Measurements from ENCODE around the gene HS1BP3.

HS1BP3 gene

GRCh38 chr2:20652673-20653575 is 2.0 kb upstream of the HS1BP3 start:
- no peak for DNase-seq (ENCODE audit: low read depth)
- TF ChIP-seq, protein P1, sequence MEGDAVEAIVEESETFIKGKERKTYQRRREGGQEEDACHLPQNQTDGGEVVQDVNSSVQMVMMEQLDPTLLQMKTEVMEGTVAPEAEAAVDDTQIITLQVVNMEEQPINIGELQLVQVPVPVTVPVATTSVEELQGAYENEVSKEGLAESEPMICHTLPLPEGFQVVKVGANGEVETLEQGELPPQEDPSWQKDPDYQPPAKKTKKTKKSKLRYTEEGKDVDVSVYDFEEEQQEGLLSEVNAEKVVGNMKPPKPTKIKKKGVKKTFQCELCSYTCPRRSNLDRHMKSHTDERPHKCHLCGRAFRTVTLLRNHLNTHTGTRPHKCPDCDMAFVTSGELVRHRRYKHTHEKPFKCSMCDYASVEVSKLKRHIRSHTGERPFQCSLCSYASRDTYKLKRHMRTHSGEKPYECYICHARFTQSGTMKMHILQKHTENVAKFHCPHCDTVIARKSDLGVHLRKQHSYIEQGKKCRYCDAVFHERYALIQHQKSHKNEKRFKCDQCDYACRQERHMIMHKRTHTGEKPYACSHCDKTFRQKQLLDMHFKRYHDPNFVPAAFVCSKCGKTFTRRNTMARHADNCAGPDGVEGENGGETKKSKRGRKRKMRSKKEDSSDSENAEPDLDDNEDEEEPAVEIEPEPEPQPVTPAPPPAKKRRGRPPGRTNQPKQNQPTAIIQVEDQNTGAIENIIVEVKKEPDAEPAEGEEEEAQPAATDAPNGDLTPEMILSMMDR (conservative IDR thresholded peaks at IDR 0.05; ENCODE audit: low read depth, low read length): no peak
- H3K4me3 ChIP-seq (ENCODE audit: low read depth, low read length): no peak overlapping the region

DNA sequence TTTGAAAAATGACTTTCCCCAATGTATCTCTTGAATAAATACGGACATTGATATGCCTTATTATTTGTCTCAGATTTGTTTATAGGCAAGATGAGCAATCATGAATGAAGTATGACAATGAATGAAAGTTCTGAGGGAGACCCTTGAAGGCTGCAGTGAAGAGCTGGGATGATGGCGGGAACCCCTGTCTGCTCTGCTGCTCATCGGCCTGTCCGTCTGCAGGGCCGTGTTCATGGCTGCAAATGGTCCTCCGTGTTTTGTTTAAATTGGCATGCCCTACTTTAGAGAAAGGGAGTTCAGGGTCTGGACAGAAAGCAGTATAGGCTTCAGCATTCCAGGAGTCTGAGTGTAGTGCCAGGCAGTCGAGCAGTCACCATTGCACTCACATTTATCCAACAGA is 1.2 kb upstream of the HS1BP3 start:
- TF ChIP-seq, protein P1 (conservative IDR thresholded peaks at IDR 0.05; ENCODE audit: low read depth, low read length): no peak
- DNase-seq (ENCODE audit: low read depth): peak; percentile 46
- H3K4me3 ChIP-seq (ENCODE audit: low read depth, low read length): no peak overlapping the region

GRCh38 chr2:20651731-20652099 is 817 bp upstream of the HS1BP3 start:
- TF ChIP-seq, protein P1 (conservative IDR thresholded peaks at IDR 0.05; ENCODE audit: low read depth, low read length): no peak
- peak overlapping the region; percentile 94 for H3K4me3 ChIP-seq (ENCODE audit: low read depth, low read length)
- DNase-seq (ENCODE audit: low read depth): no peak

DNA sequence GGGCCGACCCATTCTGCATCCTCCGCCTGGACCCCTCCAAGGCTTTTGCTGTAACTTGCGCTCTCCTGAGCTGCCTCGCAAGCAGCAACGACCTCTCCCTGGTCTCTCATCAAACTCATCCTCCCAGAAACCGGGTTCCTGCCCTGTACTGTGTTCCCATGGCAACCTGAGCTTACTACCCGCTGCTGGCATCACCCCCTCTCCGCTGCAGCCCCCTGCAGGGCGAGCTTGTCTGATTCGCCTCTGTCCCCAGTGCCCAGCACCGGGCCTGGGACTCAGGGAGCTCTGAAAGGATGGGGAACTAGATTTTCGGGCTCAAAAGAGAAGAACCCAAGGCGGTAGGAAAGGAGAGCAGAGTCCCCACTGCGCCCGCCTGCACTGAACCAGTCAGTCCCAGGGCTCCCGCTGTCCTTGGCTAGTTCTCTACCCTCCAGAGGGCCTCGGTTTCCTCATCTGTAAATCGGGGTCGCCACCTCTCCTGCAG is 463 bp downstream of the HS1BP3 start:
- peak overlapping the region; percentile 94 for H3K4me3 ChIP-seq (ENCODE audit: low read depth, low read length)
- TF ChIP-seq, protein P1 (conservative IDR thresholded peaks at IDR 0.05; ENCODE audit: low read depth, low read length): peak; percentile 5
- DNase-seq (ENCODE audit: low read depth): peak; percentile 51

DNA sequence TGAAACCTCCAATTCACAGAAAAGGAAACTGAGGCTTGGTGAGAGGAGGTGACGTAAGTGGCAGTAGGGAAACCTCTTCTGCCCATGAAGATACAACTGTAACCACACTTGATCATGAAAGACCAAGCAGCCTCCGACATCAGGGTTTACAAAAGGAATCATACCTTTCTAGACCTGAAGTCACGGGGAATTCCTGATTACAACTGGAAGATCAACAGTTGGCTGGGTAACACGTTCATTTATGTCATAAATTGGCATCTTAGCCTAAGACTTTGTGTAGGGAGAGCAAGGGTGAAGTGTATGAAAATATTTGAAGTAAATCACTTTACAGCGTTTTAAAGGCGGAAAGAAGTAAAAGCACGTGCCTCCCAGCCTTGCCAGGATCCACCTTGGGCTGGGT is 922 bp downstream of the HS1BP3 start:
- DNase-seq (ENCODE audit: low read depth): no peak
- peak overlapping the region; percentile 94 for H3K4me3 ChIP-seq (ENCODE audit: low read depth, low read length)
- TF ChIP-seq, protein P1 (conservative IDR thresholded peaks at IDR 0.05; ENCODE audit: low read depth, low read length): no peak

GRCh38 chr2:20649576-20649975 is 1.3 kb downstream of the HS1BP3 start:
- no peak for DNase-seq (ENCODE audit: low read depth)
- TF ChIP-seq, protein P1 (conservative IDR thresholded peaks at IDR 0.05; ENCODE audit: low read depth, low read length): no peak
- peak overlapping the region; percentile 94 for H3K4me3 ChIP-seq (ENCODE audit: low read depth, low read length)

GRCh38 chr2:20648831-20649230 is 2.1 kb downstream of the HS1BP3 start:
- DNase-seq (ENCODE audit: low read depth): no peak
- no peak overlapping the region for H3K4me3 ChIP-seq (ENCODE audit: low read depth, low read length)
- TF ChIP-seq, protein P1 (conservative IDR thresholded peaks at IDR 0.05; ENCODE audit: low read depth, low read length): no peak

All from choroid plexus epithelial cell (primary cell).